ENCODE measurements around the gene ACOT2.
A peak's percentile ranks its signal among the peaks of the same experiment; 100 is the strongest.
"Not testable (repeated sequence)": the region's sequence is repeated elsewhere in the genome, so short reads cannot be mapped to it uniquely, and the experiment has no call there.

The ACOT2 gene

DNA sequence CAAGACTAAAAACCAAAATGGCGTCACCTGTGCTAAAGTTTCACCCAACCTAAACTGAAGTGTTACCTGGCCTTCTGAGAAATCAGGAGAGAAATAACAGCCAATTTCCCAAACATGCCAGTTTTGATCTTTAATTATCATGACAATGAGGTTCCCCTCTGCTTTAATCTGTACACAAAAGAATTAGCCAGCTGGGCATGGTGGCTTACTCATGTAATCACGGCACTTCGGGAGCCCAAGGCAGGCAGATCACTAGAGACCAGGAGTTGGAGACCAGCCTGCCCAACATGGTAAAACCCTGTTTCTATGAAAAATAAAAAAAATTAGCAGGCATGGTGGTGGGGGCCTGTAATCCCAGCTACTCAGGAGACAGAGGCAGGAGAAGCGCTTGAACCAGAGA, 15.2 kb upstream of the ACOT2 start:
- TF ChIP-seq CTCF (IDR thresholded peaks at IDR 0.05; ENCODE audit: extremely low read depth, missing control alignments) = no peak
- no peak for DNase-seq (ENCODE audit: low spot score)

DNA sequence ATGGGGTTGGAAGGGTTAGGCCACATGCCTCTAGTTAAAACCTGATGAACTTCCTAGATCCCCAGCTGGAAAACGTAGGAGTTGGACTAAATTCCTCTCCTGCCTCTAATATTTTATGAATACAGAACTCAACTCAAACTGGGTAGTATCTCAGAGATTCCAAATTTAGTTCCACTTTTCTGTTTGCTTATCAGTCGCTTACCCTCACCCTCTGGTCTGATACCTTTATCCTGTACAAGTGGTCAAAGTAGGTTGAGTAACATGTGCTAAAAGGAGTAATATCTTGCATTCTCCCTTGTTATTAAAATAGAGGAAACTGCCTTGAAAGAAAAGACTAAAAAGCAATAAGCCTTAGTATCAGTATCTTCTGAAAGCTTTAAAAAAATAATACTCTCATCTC, 11.8 kb upstream of the ACOT2 start:
- not testable (repeated sequence) for DNase-seq (ENCODE audit: low spot score)

DNA sequence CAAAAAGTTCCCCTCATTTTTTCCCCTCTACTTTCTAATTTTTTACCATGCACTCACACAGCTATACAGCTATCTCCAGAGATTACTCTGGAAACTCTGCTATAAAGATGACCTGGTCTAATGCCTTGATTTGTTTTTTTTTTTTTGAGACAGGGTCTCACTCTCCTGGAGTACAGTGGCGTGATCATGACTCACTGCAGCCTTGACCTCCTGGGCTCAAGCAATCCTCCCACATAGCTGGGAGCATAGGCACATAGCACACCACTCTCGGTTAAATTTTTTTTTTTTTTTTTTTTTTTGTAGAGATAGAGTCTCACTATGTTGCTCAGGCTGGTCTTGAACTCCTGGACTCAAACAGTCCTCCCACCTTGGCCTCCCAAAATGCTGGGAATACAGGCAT, 10.8 kb upstream of the ACOT2 start:
- not testable (repeated sequence) for DNase-seq (ENCODE audit: low spot score)

DNA sequence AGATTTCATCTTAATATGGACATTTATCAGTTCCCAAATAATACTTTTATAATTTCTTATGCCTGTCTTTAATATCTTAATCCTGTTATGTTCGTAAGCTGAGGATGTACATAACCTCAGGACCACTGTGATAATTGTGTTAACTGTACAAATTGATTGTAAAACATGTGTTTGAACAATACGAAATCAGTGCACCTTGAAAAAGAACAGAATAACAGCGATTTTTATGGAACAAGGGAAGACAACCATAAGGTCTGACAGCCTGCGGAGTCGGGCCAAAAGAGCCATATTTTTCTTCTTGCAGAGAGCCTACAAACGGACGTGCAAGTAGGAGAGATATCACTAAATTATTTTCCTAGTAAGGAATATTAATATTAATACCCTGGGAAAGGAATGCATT, 6.8 kb upstream of the ACOT2 start:
- DNase-seq (ENCODE audit: low spot score) = not testable (repeated sequence)

GRCh38 chr14:73562696-73563095, 6.3 kb upstream of the ACOT2 start:
- DNase-seq (ENCODE audit: low spot score) = not testable (repeated sequence)

DNA sequence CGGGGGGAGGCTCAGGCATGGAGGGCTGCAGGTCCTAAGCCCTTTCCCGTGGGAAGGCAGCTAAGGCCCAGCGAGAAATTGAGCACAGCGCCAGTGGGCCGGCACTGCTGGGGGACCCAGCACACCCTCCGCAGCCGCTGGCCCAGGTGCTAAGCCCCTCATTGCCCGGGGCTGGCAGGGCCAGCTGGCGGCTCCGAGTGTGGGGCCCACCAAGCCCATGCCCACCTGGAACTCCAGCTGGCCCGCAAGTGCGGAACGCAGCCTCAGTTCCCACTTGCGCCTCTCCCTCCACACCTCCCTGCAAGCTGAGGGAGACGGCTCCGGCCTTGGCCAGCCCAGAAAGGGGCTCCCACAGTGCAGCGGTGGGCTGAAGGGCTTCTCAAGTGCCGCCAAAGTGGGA, 2.6 kb upstream of the ACOT2 start:
- DNase-seq (ENCODE audit: low spot score) = not testable (repeated sequence)

DNA sequence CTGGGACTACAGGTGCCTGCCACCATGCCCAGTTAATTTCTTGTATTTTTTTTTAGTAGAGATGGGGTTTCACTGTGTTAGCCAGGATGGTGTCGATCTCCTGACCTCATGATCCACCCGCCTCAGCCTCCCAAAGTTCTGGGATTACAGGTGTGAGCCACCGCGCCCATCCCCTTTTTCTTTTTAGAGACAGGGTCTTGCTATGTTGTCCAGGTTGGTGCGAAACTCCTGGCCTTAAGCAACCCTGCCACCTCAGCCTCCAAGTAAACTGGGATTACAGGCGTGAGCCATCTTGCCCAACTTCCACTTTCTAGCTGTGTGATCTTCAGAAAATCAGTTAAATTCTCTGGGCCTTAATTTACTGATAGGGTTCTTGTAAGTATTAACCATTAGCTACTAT, 2.1 kb upstream of the ACOT2 start:
- not testable (repeated sequence) for DNase-seq (ENCODE audit: low spot score)

GRCh38 chr14:73567358-73567757, 1.7 kb upstream of the ACOT2 start:
- TF ChIP-seq CTCF (IDR thresholded peaks at IDR 0.05; ENCODE audit: extremely low read depth, missing control alignments) = no peak
- no peak for DNase-seq (ENCODE audit: low spot score)

GRCh38 chr14:73567951-73568885, 795 bp upstream of the ACOT2 start:
- TF ChIP-seq CTCF (IDR thresholded peaks at IDR 0.05; ENCODE audit: extremely low read depth, missing control alignments) = no peak
- DNase-seq (ENCODE audit: low spot score) = no peak

DNA sequence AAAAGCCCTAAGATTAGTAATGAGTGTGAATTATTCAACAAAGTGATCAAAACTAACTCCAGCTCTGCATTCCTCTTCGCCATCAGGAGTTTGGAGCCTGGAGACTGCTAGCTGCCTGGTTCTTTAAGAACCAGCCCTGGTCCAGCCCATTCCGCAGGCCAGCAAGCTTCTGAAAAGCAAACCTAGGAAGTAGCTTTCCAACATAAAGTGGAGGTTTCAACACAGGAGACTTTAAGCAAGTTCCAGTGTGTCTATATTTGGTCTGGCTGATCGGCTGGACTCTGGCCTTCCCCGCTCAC, 178 bp upstream of the ACOT2 start:
- DNase-seq (ENCODE audit: low spot score) = peak; percentile 24

- not testable (repeated sequence) for DNase-seq (ENCODE audit: low spot score)
These were observed 1.9 kb downstream of the ACOT2 start for GRCh38 chr14:73570913-73571312.

DNA sequence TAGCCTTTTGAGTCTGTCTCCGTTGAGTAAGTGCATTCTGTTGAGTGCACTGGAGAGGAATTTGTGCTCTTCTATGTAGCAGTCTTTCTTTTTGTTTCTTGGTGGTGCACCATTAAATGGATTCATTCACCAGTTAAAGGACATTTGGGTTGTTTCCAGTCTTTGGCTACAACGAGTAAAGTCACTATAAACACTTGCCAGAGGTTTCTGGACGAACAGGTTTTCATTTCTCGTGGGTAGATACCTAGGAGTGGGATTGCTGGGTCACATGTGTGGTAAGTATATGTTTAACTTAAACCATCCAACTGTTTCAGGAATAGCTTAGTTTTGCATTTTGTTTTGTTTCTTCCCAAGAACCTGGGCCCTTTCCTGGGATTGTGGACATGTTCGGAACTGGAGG, 4.0 kb downstream of the ACOT2 start:
- not testable (repeated sequence) for DNase-seq (ENCODE audit: low spot score)

GRCh38 chr14:73573740-73574139, 4.7 kb downstream of the ACOT2 start:
- not testable (repeated sequence) for DNase-seq (ENCODE audit: low spot score)

DNA sequence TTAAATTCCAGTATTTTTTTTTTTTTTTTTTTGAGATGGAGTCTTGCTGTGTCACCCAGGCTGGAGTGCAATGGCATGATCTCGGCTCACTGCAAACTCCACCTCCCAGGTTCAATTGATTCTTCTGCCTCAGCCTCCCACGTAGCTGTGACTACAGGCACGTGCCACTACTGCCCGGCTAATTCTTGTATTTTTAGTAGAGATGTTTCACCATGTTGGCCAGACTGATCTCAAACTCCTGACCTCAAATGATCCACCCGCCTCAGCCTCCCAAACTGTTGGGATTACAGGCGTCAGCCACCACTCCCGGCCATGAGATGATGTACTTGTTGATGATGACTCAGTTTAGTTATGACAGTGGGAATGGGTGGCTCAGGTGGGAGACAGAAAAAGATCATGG, 5.2 kb downstream of the ACOT2 start:
- DNase-seq (ENCODE audit: low spot score) = not testable (repeated sequence)

Measured in GM20000 (cell line).